Naive thymus-derived CD4-positive, alpha-beta T cell (primary cell): ENCODE data around the gene LCLAT1. TPM values are rescaled to one million over a fixed set of nuclear protein-coding genes. Genes with fewer than 3 reads are reported as not detected.

ENCODE experiments used
- ATAC-seq: fragments of 150-1000 bp; cut with Tn5 transposase; 2 replicates; pipeline ENCODE4 v1.10.0; 2021; ENCODE audit warnings: mild to moderate bottlenecking, moderate library complexity
- CTCF ChIA-PET: fragments of 350-600 bp; sonication (Branson Sonifier 250); formaldehyde crosslinking; loops from one replicate; lab custom pipeline; 2021; ENCODE audit warnings: antibody characterized with exemption; lab: Charles Lee
- POLR2A ChIA-PET: fragments of 350-600 bp; sonication (Branson Sonifier 250); formaldehyde crosslinking; loops from one replicate; lab custom pipeline; 2021; ENCODE audit warnings: antibody characterized with exemption, inconsistent platforms; lab: Charles Lee
- DNase-seq, 9 donors: peaks; one replicate each; pipeline versions ENCODE4 v3.0.0 to v3.0.0-alpha.2; 2020 to 2022; ENCODE audit warnings: mixed read lengths in 1 of 9
- H3K27ac ChIP-seq: one replicate; pipeline ENCODE4 v1.7.0; 2013; ENCODE audit warnings: mild to moderate bottlenecking, low read depth, low read length, moderate library complexity
- H3K27me3 ChIP-seq, 2 donors: one replicate each; pipeline ENCODE4 v1.7.0; 2013; ENCODE audit warnings: low read length in 2 of 2, mild to moderate bottlenecking in 2 of 2, moderate library complexity in 2 of 2; ENCODE audit not compliant: control insufficient read depth in 2 of 2, insufficient read depth in 2 of 2
- H3K36me3 ChIP-seq, 3 experiments: 1 replicate in 2 of 3; 2 replicates in 1 of 3; pipeline ENCODE4 v1.7.0; 2013; ENCODE audit warnings: low read length in 3 of 3, mild to moderate bottlenecking in 3 of 3, moderate library complexity in 1 of 3; ENCODE audit not compliant: insufficient read depth in 3 of 3, control insufficient read depth in 2 of 3
- H3K4me1 ChIP-seq, 2 donors: one replicate each; pipeline ENCODE4 v1.7.0; 2013; ENCODE audit warnings: low read length in 2 of 2, mild to moderate bottlenecking in 2 of 2, moderate library complexity in 1 of 2; ENCODE audit not compliant: control insufficient read depth in 2 of 2, insufficient read depth in 2 of 2
- H3K4me3 ChIP-seq: 2 replicates; pipeline ENCODE4 v1.7.0; 2013; ENCODE audit warnings: mild to moderate bottlenecking, low read length
- H3K9me3 ChIP-seq, 3 experiments: 1 replicate in 2 of 3; 2 replicates in 1 of 3; pipeline ENCODE4 v1.7.0; 2013; ENCODE audit warnings: low read length in 3 of 3; ENCODE audit not compliant: control insufficient read depth in 2 of 3
- H3K27ac Mint-ChIP-seq, 9 donors: one replicate each; pipeline ENCODE4 v1.8.0; 2020 to 2022; ENCODE audit warnings: mixed read lengths in 9 of 9, mild to moderate bottlenecking in 8 of 9, moderate library complexity in 5 of 9, inconsistent platforms in 2 of 9
- H3K27me3 Mint-ChIP-seq, 5 donors: one replicate each; pipeline ENCODE4 v1.8.0; 2021 to 2022; ENCODE audit warnings: mixed read lengths in 5 of 5, mild to moderate bottlenecking in 1 of 5
- H3K36me3 Mint-ChIP-seq, 5 donors: one replicate each; pipeline ENCODE4 v1.8.0; 2020 to 2022; ENCODE audit warnings: mixed read lengths in 5 of 5, mild to moderate bottlenecking in 3 of 5, inconsistent platforms in 1 of 5
- H3K4me1 Mint-ChIP-seq, 7 donors: one replicate each; pipeline ENCODE4 v1.8.0; 2020 to 2022; ENCODE audit warnings: mixed read lengths in 7 of 7, mild to moderate bottlenecking in 3 of 7, inconsistent platforms in 1 of 7
- H3K4me3 Mint-ChIP-seq, 10 donors: one replicate each; pipeline ENCODE4 v1.8.0; 2020 to 2022; ENCODE audit warnings: mild to moderate bottlenecking in 10 of 10, mixed read lengths in 10 of 10, moderate library complexity in 6 of 10, inconsistent platforms in 2 of 10
- H3K9me3 Mint-ChIP-seq, 11 donors: one replicate each; pipeline ENCODE4 v1.8.0; 2020 to 2022; ENCODE audit warnings: mixed read lengths in 11 of 11, mild to moderate bottlenecking in 4 of 11, inconsistent platforms in 1 of 11, moderate library complexity in 1 of 11
- intact Hi-C, 2 donors: fragments of 100-400 bp; cut with micrococcal nuclease; formaldehyde crosslinking; loops; one replicate each; pipeline ENCODE4 v1.15.1; 2023
- polyA plus RNA-seq, 2 donors: library from polyadenylated mRNA; unstranded; fragments of 300-500 nt; fragmentation: Illumina TruSeq; gene quantifications; one replicate each; pipeline ENCODE4 v1.2.3, GENCODE V29; 2021
- total RNA-seq, 6 experiments: library from RNA in 5 of 6; stranded (reverse) in 5 of 6; gene quantifications; 1 replicate in 5 of 6; 2 replicates in 1 of 6; pipeline ENCODE4 v1.2.3 and lab custom pipeline; 2021 to 2026

The LCLAT1 gene
- total and polyA plus RNA-seq, 7 experiments from 2014 or later: 16.2 to 37.6 (median 22.2) TPM

GRCh38 chr2:30428827-30429461, 18.1 kb upstream of the LCLAT1 start:
- Histone ChIP-seq H3K36me3 (no peaks in the 10 kb centered on the region), H3K4me1 (peaks cover 0 to 31% of the 10 kb centered on the region in 2 donors), H3K4me3 (peak overlapping the region; percentile 8), H3K27ac (peak overlapping the region; percentile 47), H3K27me3 (no peaks in the 10 kb centered on the region), H3K9me3 (no peaks in the 10 kb centered on the region)
- peaks cover 28 to 55% (median 46%) of the 10 kb centered on the region in 7 donors for H3K4me1 Mint-ChIP-seq
- ATAC-seq (no peak), DNase-seq (no peak)
- H3K36me3 Mint-ChIP-seq: peaks cover 0 to 14% (median 0%) of the 10 kb centered on the region in 5 donors
- peaks cover 0 to 8% (median 1%) of the 10 kb centered on the region in 11 donors for H3K9me3 Mint-ChIP-seq
- H3K4me3 Mint-ChIP-seq: peak overlapping the region; percentile 12 to 77 (median 62)
- intact Hi-C loops: no loop called here
- ChIA-PET CTCF (interaction anchor here (0.6 to 0.7 kb wide), 3 partner anchors 92 to 176 kb away, joined by 3 to 4 read pairs (median 3); no protein-coding TSS in a partner anchor), POLR2A (interaction anchor here (0.7 to 1.6 kb wide), 6 partner anchors 11 to 138 kb away, joined by 3 to 7 read pairs (median 3); partner anchors contain the start of gene LCLAT1)
- H3K27ac Mint-ChIP-seq: peak overlapping the region; percentile 64 to 94 (median 84)
- H3K27me3 Mint-ChIP-seq: no peaks in the 10 kb centered on the region

GRCh38 chr2:30433541-30434299, 13.3 kb upstream of the LCLAT1 start:
- no peak overlapping the region for H3K4me3 Mint-ChIP-seq

GRCh38 chr2:30434708-30435107, 12.3 kb upstream of the LCLAT1 start:
- Histone ChIP-seq H3K9me3 (no peaks in the 10 kb centered on the region), H3K27me3 (no peaks in the 10 kb centered on the region), H3K4me3 (no peak overlapping the region), H3K4me1 (peaks cover 0 to 4% of the 10 kb centered on the region in 2 donors), H3K36me3 (no peaks in the 10 kb centered on the region), H3K27ac (no peak overlapping the region)
- ChIA-PET CTCF (interaction anchor here (1.0 kb wide), 1 partner anchor 13 kb away, joined by 4 read pairs; no protein-coding TSS in a partner anchor), POLR2A (interaction anchor here (1.1 kb wide), 1 partner anchor 13 kb away, joined by 3 read pairs; no protein-coding TSS in a partner anchor)
- no peak for ATAC-seq
- Mint-ChIP-seq H3K27ac (peak overlapping the region in 1 of 9 donors; percentile 58), H3K4me1 (peaks cover 5 to 30% (median 16%) of the 10 kb centered on the region in 7 donors), H3K9me3 (no peaks in the 10 kb centered on the region), H3K27me3 (no peaks in the 10 kb centered on the region), H3K36me3 (peaks cover 0 to 2% (median 0%) of the 10 kb centered on the region in 5 donors), H3K4me3 (no peak overlapping the region)
- DNase-seq: no peak
- intact Hi-C loops: no loop called here

More at GRCh38 chr2:30433541-30434299, 13.3 kb upstream of the LCLAT1 start:
- no peaks in the 10 kb centered on the region for H3K9me3 ChIP-seq
- no peak overlapping the region for H3K27ac Mint-ChIP-seq
- H3K36me3 Mint-ChIP-seq: peaks cover 0 to 2% (median 0%) of the 10 kb centered on the region in 5 donors
- H3K27me3 ChIP-seq: no peaks in the 10 kb centered on the region
- H3K4me1 ChIP-seq: peaks cover 0 to 6% of the 10 kb centered on the region in 2 donors
- no peak for DNase-seq
- ChIA-PET POLR2A (interaction anchor here (1.3 to 3.0 kb wide), 2 partner anchors 12 kb away, joined by 8 to 12 read pairs; no protein-coding TSS in a partner anchor), CTCF (interaction anchor here (0.5 to 1.0 kb wide), 2 partner anchors 14 to 264 kb away, joined by 3 to 4 read pairs; no protein-coding TSS in a partner anchor)
- ATAC-seq: no peak
- H3K9me3 Mint-ChIP-seq: no peaks in the 10 kb centered on the region
- no peak overlapping the region for H3K4me3 ChIP-seq
- peaks cover 5 to 32% (median 15%) of the 10 kb centered on the region in 7 donors for H3K4me1 Mint-ChIP-seq
- no peaks in the 10 kb centered on the region for H3K27me3 Mint-ChIP-seq
- intact Hi-C loops: no loop called here
- H3K36me3 ChIP-seq: no peaks in the 10 kb centered on the region
- H3K27ac ChIP-seq: no peak overlapping the region

- H3K9me3 Mint-ChIP-seq: peaks cover 0 to 2% (median 0%) of the 10 kb centered on the region in 11 donors
- POLR2A ChIA-PET: interaction anchor here (1.1 to 2.2 kb wide), 3 partner anchors 10 to 205 kb away, joined by 3 to 11 read pairs (median 6); partner anchors contain the start of gene LCLAT1
- H3K27me3 Mint-ChIP-seq: no peaks in the 10 kb centered on the region
- H3K4me1 Mint-ChIP-seq: peaks cover 14 to 40% (median 23%) of the 10 kb centered on the region in 7 donors
- no peaks in the 10 kb centered on the region for H3K27me3 ChIP-seq
- peaks cover 0 to 12% of the 10 kb centered on the region in 2 donors for H3K4me1 ChIP-seq
- CTCF ChIA-PET: interaction anchor here (0.6 to 1.8 kb wide), 3 partner anchors 37 to 216 kb away, joined by 4 read pairs; no protein-coding TSS in a partner anchor
- H3K9me3 ChIP-seq: no peaks in the 10 kb centered on the region
- ATAC-seq (peak; percentile 33), DNase-seq (no peak)
- peak overlapping the region in 4 of 9 donors; percentile 3 to 34 (median 6) for H3K27ac Mint-ChIP-seq
- peaks cover 0 to 1% (median 0%) of the 10 kb centered on the region in 5 donors for H3K36me3 Mint-ChIP-seq
- no peaks in the 10 kb centered on the region for H3K36me3 ChIP-seq
- H3K4me3 Mint-ChIP-seq: no peak overlapping the region
- no peak overlapping the region for H3K4me3 ChIP-seq
- no peak overlapping the region for H3K27ac ChIP-seq
- intact Hi-C loops: no loop called here
These were observed 10.1 kb upstream of the LCLAT1 start for GRCh38 chr2:30436859-30437435.

- Mint-ChIP-seq H3K9me3 (peaks cover 0 to 2% (median 0%) of the 10 kb centered on the region in 11 donors), H3K36me3 (no peaks in the 10 kb centered on the region), H3K4me3 (no peak overlapping the region), H3K27ac (peak overlapping the region in 3 of 9 donors; percentile 40 to 54 (median 49)), H3K27me3 (no peaks in the 10 kb centered on the region), H3K4me1 (peaks cover 14 to 38% (median 23%) of the 10 kb centered on the region in 7 donors)
- no peak overlapping the region for H3K4me3 ChIP-seq
- H3K36me3 ChIP-seq: no peaks in the 10 kb centered on the region
- H3K27me3 ChIP-seq: no peaks in the 10 kb centered on the region
- ChIA-PET POLR2A (interaction anchor here (0.5 to 2.2 kb wide), 3 partner anchors 9 to 20 kb away, joined by 3 to 11 read pairs (median 3); partner anchors contain the start of gene LCLAT1), CTCF (interaction anchor here (0.9 to 1.8 kb wide), 3 partner anchors 11 to 103 kb away, joined by 3 to 4 read pairs (median 4); no protein-coding TSS in a partner anchor)
- H3K27ac ChIP-seq: no peak overlapping the region
- ATAC-seq (no peak), DNase-seq (no peak)
- no peaks in the 10 kb centered on the region for H3K9me3 ChIP-seq
- H3K4me1 ChIP-seq: peaks cover 0 to 12% of the 10 kb centered on the region in 2 donors
- intact Hi-C loops: no loop called here
These were observed 9.1 kb upstream of the LCLAT1 start for GRCh38 chr2:30437809-30438548.
